ENCODE data around the gene C10orf67.

GRCh38 chr10:23390809-23391208 lies 46.2 kb upstream of the C10orf67 start:
- no peak for TF ChIP-seq CTCF (IDR thresholded peaks at IDR 0.05)
- no peak for TF ChIP-seq POLR2AphosphoS5 (IDR thresholded peaks at IDR 0.05; ENCODE audit: low read depth, low read length)
- TF ChIP-seq REST (IDR thresholded peaks at IDR 0.05; ENCODE audit: insufficient read depth in 1 of 2, low read depth in 2 of 2, low read length in 1 of 2): no peak
- no peak for TF ChIP-seq TCF7L2 (IDR thresholded peaks at IDR 0.05; ENCODE audit: low read depth, low read length)
- no peak for TF ChIP-seq SIN3A (IDR thresholded peaks at IDR 0.05; ENCODE audit: borderline replicate concordance, insufficient read depth, low read depth, low read length)

Measured in Panc1 (cell line).